AG09309 (cell line): ENCODE results near the gene POLA2.
A peak's percentile ranks its signal among the peaks of the same experiment; 100 is the strongest.

Experiments
- DNase-seq: peaks from one replicate; pipeline ENCODE4 v3.0.0-alpha.2; 2010; ENCODE audit warnings: low read depth
- H3K4me3 ChIP-seq: 2 replicates; pipeline ENCODE4 v1.5.1; 2011; ENCODE audit warnings: mild to moderate bottlenecking, low read depth, low read length, moderate library complexity; ENCODE audit not compliant: control insufficient read depth
- TF ChIP-seq, protein P1 (sequence below): IDR thresholded peaks from 2 replicates; pipeline ENCODE4 v1.5.1; 2011; ENCODE audit warnings: mild to moderate bottlenecking, low read depth, low read length, inconsistent platforms; ENCODE audit not compliant: insufficient read depth, control insufficient read depth; ENCODE audit errors: missing control alignments

POLA2 gene

DNA sequence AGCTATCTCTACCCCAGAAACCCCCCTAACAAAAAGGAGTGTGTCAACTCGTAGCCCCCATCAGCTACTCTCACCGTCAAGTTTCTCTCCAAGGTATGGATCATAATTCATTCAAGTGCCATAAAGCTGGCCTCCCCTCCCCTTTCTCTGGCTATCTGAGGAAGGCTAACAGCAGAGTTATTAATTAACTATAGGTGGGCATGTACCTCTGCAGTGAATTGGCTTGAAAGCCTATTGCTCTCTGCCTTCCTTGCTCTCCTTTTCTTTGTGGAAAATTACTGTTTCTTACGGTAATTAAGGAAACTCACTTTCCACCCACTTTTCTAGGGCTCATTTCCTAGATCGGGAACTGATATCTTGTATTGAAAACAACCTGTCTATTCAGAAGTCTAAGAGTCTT, 14.1 kb downstream of the POLA2 start:
- H3K4me3 ChIP-seq = no peak overlapping the region
- TF ChIP-seq, protein P1, sequence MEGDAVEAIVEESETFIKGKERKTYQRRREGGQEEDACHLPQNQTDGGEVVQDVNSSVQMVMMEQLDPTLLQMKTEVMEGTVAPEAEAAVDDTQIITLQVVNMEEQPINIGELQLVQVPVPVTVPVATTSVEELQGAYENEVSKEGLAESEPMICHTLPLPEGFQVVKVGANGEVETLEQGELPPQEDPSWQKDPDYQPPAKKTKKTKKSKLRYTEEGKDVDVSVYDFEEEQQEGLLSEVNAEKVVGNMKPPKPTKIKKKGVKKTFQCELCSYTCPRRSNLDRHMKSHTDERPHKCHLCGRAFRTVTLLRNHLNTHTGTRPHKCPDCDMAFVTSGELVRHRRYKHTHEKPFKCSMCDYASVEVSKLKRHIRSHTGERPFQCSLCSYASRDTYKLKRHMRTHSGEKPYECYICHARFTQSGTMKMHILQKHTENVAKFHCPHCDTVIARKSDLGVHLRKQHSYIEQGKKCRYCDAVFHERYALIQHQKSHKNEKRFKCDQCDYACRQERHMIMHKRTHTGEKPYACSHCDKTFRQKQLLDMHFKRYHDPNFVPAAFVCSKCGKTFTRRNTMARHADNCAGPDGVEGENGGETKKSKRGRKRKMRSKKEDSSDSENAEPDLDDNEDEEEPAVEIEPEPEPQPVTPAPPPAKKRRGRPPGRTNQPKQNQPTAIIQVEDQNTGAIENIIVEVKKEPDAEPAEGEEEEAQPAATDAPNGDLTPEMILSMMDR = no peak
- DNase-seq = no peak

DNA sequence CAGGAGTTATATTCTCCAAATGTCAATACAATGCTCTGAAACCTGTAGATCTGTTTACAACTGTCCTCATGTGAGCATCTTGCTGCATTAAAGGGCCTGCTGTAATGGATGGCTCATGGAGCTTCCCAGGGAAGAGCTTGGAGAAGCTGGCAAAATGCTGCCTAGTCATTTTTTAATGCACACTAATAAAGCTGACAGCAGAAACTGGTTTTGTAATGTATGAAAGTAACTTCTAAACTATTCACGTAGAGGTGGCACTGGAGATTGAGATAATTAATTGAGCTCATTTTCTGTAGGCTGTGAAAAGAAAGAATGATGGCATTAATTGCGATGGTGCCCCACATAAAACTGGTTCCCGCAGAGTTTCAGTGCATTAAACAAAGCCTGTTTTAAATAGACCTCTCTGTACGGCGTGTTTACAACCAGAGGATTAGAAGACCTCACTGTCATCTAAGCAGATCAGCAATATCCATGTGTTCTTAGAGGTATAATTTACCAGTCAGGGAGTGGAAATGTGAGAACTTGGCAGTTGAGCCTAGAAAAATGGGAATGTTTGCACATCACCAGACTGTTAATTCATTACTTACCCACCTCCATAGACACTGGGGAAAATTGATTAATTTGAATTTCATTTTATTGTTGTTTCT, 16.0 kb downstream of the POLA2 start:
- DNase-seq = no peak
- H3K4me3 ChIP-seq = no peak overlapping the region
- TF ChIP-seq, protein P1 = no peak

DNA sequence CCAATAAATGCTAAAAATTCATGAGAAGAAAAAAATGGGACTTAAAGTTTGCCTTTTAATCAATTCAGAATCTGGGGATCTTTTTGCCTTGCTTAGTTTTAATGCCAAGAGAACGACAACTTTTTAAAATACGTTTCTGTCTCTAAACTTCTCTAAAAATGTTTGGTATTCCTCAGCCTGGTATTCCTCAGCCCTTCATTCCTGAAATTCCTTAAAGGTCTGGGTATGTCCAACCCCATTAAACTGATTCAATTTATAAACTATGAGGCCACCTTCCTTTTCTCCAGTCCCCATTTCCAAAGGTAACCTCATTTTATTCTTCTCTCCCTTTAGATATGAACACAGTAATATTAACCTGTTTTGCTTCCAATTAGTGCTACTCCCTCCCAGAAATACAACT, 16.6 kb downstream of the POLA2 start:
- H3K4me3 ChIP-seq = no peak overlapping the region
- TF ChIP-seq, protein P1 = no peak
- DNase-seq = no peak

DNA sequence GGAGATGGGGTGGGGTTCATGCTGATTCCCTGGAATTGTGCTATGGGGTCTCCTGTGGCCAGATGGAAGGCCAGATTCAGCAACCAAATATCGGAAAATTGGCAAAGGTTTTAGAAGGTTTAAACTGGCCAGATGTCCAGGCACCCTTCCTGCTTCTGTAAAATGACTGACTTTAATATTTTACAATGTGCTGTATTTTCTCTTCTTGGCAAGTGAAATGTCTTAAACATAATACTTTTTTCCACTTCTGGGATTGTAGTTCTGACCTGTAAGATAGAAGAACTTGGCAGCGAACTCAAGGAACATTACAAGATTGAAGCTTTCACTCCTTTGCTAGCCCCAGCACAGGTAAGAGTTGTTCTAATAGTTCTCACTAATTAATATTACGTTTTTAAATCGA, 17.5 kb downstream of the POLA2 start:
- TF ChIP-seq, protein P1 = no peak
- H3K4me3 ChIP-seq = no peak overlapping the region
- DNase-seq = no peak

DNA sequence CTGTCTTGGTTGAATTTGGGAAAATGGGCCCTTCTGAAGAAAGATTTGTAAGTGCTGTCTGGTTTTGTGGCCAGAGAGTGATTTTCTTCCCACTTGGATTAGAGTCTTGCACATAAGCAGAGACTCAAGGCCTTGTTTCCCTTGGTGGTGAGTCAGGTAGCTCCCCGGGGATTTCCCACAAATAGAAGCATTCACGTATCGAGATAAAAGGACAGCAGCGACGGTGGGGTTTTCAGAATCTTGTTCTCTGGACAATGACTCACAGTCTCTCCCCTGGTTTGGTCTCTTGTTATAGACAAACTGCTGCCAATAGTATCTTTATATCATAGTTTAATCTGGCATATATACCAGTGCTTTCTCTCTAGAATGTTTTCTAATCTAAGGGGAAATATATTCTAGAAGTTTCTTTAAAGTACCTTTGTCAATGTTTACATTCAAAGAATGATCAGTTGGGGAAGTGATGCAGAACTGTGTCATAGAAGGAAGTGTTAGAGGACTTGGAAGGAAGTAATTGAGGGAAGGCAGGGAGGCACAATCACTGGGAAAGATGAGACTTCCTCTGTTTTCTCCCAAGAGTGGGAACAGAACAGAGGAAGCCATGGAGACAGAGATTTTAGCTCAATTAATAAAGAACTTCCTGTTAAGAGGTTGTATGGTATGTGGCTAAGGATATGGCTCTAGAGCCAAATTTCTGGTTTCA, 18.1 kb downstream of the POLA2 start:
- H3K4me3 ChIP-seq = no peak overlapping the region
- peak; percentile 86 for DNase-seq
- TF ChIP-seq, protein P1 = no peak

DNA sequence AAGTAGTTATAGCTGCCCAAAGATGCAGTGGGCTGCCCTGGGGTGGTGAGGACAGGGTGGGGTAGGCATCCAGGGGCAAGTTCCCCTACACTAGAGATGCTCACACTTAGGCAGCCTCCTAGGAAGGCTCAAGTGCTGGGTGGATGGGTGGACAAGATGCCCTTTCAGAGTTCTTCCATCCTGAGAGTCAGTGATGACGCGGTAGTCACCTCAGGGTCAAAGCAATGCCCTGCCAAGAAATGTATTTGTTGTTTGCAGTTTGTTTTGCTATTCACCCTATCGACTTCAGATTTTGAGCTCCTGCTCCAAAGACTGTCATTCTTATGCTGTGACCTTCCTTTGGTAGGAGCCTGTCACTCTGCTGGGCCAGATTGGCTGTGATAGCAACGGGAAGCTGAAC, 18.9 kb downstream of the POLA2 start:
- TF ChIP-seq, protein P1 = no peak
- H3K4me3 ChIP-seq = no peak overlapping the region
- DNase-seq = no peak
